Endothelial cell (in vitro differentiated cells): Measurements from ENCODE around the gene SPATS2L. TPM values are rescaled to one million over a fixed set of nuclear protein-coding genes. Genes with fewer than 3 reads are reported as not detected.
A peak's percentile ranks its signal among the peaks of the same experiment; 100 is the strongest.

Experiments
- DNase-seq: peaks from one replicate; pipeline ENCODE4 v3.0.0; 2021; ENCODE audit warnings: low spot score
- H3K27ac Mint-ChIP-seq: one replicate; pipeline ENCODE4 v1.8.0; 2021; ENCODE audit warnings: mixed read lengths, inconsistent platforms; ENCODE audit not compliant: unreplicated experiment
- H3K27me3 Mint-ChIP-seq: one replicate; pipeline ENCODE4 v1.8.0; 2021; ENCODE audit warnings: mild to moderate bottlenecking, moderate library complexity, mixed read lengths, inconsistent platforms; ENCODE audit not compliant: unreplicated experiment
- H3K36me3 Mint-ChIP-seq: one replicate; pipeline ENCODE4 v1.8.0; 2021; ENCODE audit warnings: mild to moderate bottlenecking, low read depth, mixed read lengths, inconsistent platforms; ENCODE audit not compliant: unreplicated experiment
- H3K4me1 Mint-ChIP-seq: one replicate; pipeline ENCODE4 v1.8.0; 2021; ENCODE audit warnings: mild to moderate bottlenecking, mixed read lengths, inconsistent platforms; ENCODE audit not compliant: unreplicated experiment
- H3K4me3 Mint-ChIP-seq: one replicate; pipeline ENCODE4 v1.8.0; 2021; ENCODE audit warnings: mild to moderate bottlenecking, mixed read lengths, inconsistent platforms; ENCODE audit not compliant: unreplicated experiment
- H3K9me3 Mint-ChIP-seq: one replicate; pipeline ENCODE4 v1.8.0; 2021; ENCODE audit warnings: mixed read lengths, inconsistent platforms; ENCODE audit not compliant: unreplicated experiment
- CTCF ChIP-seq: fragments of 200-600 bp; sonication (generic); IDR thresholded peaks from one replicate; pipeline ENCODE4 v1.5.0; 2021; ENCODE audit warnings: antibody characterized with exemption; ENCODE audit not compliant: unreplicated experiment
- total RNA-seq: library from RNA; stranded (reverse); fragmentation: NEBNext Ultra II Directional; extraction: Animal tissue kit (Norgen Biotek cat#: 25700); gene quantifications from one replicate; pipeline ENCODE4 v1.2.1, GENCODE V29; 2021; ENCODE audit not compliant: unreplicated experiment

Gene SPATS2L
- total RNA-seq, 1 donor from 2014 or later = 72.9 TPM

- no peak for DNase-seq
- Mint-ChIP-seq H3K4me1 (peaks cover 45% of the 10 kb centered on the region), H3K4me3 (no peak overlapping the region), H3K36me3 (no peaks in the 10 kb centered on the region), H3K27me3 (no peaks in the 10 kb centered on the region), H3K9me3 (no peaks in the 10 kb centered on the region), H3K27ac (peak overlapping the region; percentile 62)
- TF ChIP-seq CTCF = no peak
Measured at GRCh38 chr2:200319548-200320337, 13.2 kb downstream of the SPATS2L start.

- DNase-seq = no peak
- Mint-ChIP-seq H3K36me3 (no peaks in the 10 kb centered on the region), H3K27ac (peak overlapping the region; percentile 70), H3K9me3 (no peaks in the 10 kb centered on the region), H3K27me3 (no peaks in the 10 kb centered on the region), H3K4me3 (no peak overlapping the region), H3K4me1 (peaks cover 42% of the 10 kb centered on the region)
- TF ChIP-seq CTCF = no peak
Measured at GRCh38 chr2:200320344-200320743, 13.9 kb downstream of the SPATS2L start.

- H3K27ac Mint-ChIP-seq = no peak overlapping the region
- no peaks in the 10 kb centered on the region for H3K36me3 Mint-ChIP-seq
- peaks cover 37% of the 10 kb centered on the region for H3K4me1 Mint-ChIP-seq
- no peak overlapping the region for H3K4me3 Mint-ChIP-seq
- no peak for TF ChIP-seq CTCF
- no peaks in the 10 kb centered on the region for H3K27me3 Mint-ChIP-seq
- H3K9me3 Mint-ChIP-seq = no peaks in the 10 kb centered on the region
- DNase-seq = no peak
Measured at GRCh38 chr2:200320991-200321390, 14.5 kb downstream of the SPATS2L start.

GRCh38 chr2:200321780-200322534 lies 15.5 kb downstream of the SPATS2L start:
- peaks cover 29% of the 10 kb centered on the region for H3K4me1 Mint-ChIP-seq
- H3K36me3 Mint-ChIP-seq = no peaks in the 10 kb centered on the region
- no peaks in the 10 kb centered on the region for H3K9me3 Mint-ChIP-seq
- no peak overlapping the region for H3K4me3 Mint-ChIP-seq
- no peak overlapping the region for H3K27ac Mint-ChIP-seq
- no peaks in the 10 kb centered on the region for H3K27me3 Mint-ChIP-seq
- no peak for DNase-seq
- TF ChIP-seq CTCF = no peak

- Mint-ChIP-seq H3K27ac (no peak overlapping the region), H3K4me1 (peaks cover 22% of the 10 kb centered on the region), H3K27me3 (no peaks in the 10 kb centered on the region), H3K4me3 (no peak overlapping the region), H3K9me3 (no peaks in the 10 kb centered on the region), H3K36me3 (no peaks in the 10 kb centered on the region)
- no peak for DNase-seq
- TF ChIP-seq CTCF = no peak
Measured at GRCh38 chr2:200322607-200323006, 16.1 kb downstream of the SPATS2L start.
